SK-N-SH (cell line): ENCODE results near the gene CCNC.

Experiments used
- POLR2AphosphoS5 ChIP-seq: IDR thresholded peaks from 2 replicates; pipeline ENCODE4 v1.6.1; 2012; ENCODE audit warnings: low read depth, low read length
- TF ChIP-seq, protein P1 (sequence below): fragments of 200-600 bp; sonication (generic); IDR thresholded peaks from 2 replicates; pipeline ENCODE4 v1.6.1; 2017; ENCODE audit warnings: antibody characterized with exemption, mild to moderate bottlenecking, moderate library complexity

DNA sequence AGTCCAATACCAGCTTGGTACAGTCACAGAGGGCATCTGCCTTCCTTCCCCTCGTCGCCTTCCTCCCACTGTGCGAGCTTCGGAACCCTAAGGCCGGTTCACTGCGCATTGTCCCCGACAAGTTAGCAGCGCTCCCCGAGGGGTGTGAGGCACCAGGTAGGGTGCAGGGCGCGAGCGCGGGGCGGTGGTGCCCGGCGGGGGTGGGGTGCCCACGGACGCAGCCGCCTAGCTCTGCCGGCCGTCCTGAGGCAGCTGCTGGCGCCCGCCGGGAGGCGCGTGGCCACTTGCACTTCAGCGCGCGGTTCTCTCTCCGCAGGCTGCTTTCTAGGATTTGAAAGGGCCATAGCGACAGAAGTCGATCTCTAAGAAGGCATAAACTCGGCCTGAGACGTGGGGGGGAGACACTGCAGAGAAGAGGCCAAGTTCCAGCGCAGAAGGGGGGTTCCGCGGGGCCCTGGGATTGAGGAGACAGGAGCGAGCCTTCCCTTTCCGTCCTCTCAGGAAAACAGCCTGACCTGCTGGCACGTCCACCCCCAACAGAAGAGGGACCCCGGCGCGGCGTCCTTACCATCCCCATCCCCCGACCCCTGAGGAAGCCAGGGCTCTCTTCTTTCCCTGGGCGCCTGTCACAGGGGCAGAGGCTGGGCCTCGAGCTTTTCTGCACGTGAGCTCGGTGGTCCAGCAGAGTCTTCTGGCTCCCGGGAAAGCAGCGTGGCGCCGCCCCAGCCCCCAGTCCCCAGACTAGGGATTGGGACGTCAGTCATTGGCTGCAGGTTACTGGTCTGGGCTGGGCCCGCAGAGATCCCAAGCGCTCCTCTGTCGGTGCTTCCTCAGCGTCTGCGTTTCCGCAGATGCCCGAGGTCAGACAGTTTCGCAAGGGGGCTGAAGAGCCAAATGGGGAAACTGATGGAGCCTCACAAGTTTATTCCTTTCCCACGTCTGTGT lies 22.5 kb upstream of the CCNC start:
- TF ChIP-seq, protein P1, sequence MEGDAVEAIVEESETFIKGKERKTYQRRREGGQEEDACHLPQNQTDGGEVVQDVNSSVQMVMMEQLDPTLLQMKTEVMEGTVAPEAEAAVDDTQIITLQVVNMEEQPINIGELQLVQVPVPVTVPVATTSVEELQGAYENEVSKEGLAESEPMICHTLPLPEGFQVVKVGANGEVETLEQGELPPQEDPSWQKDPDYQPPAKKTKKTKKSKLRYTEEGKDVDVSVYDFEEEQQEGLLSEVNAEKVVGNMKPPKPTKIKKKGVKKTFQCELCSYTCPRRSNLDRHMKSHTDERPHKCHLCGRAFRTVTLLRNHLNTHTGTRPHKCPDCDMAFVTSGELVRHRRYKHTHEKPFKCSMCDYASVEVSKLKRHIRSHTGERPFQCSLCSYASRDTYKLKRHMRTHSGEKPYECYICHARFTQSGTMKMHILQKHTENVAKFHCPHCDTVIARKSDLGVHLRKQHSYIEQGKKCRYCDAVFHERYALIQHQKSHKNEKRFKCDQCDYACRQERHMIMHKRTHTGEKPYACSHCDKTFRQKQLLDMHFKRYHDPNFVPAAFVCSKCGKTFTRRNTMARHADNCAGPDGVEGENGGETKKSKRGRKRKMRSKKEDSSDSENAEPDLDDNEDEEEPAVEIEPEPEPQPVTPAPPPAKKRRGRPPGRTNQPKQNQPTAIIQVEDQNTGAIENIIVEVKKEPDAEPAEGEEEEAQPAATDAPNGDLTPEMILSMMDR = no peak
- TF ChIP-seq POLR2AphosphoS5 = no peak
